SK-N-SH treated with all-trans-retinoic acid at 6 μM for 48 hours (cell line): Measurements from ENCODE around the gene DNAH14.
"Not testable (repeated sequence)": the region's sequence is repeated elsewhere in the genome, so short reads cannot be mapped to it uniquely, and the experiment has no call there.

Source experiments
- ATAC-seq: fragments of 200-7000 bp; cut with Tn5 transposase; 3 replicates; pipeline ENCODE4 v1.9.1; 2020; ENCODE audit warnings: mild to moderate bottlenecking, moderate library complexity
- BACH2 ChIP-seq: fragments of 250-450 bp; sonication (Bioruptor Pico); IDR thresholded peaks from 2 replicates; pipeline ENCODE4 v1.9.0; 2021; ENCODE audit warnings: mild to moderate bottlenecking, borderline replicate concordance
- CSDC2 ChIP-seq: fragments of 250-450 bp; sonication (Bioruptor Pico); IDR thresholded peaks from 2 replicates; pipeline ENCODE4 v1.5.0; 2020; ENCODE audit warnings: mild to moderate bottlenecking, moderate library complexity
- ESRRG ChIP-seq: fragments of 250-450 bp; sonication (Bioruptor Pico); IDR thresholded peaks from 2 replicates; pipeline ENCODE4 v1.6.1; 2021; ENCODE audit warnings: mild to moderate bottlenecking
- GLIS3 ChIP-seq: fragments of 250-450 bp; sonication (Bioruptor Pico); IDR thresholded peaks from 2 replicates; pipeline ENCODE4 v1.5.0; 2020; ENCODE audit warnings: mild to moderate bottlenecking, moderate library complexity
- OSR1 ChIP-seq: fragments of 250-450 bp; sonication (Bioruptor Pico); IDR thresholded peaks from 2 replicates; pipeline ENCODE4 v1.8.0; 2022; ENCODE audit warnings: moderate library complexity, mild to moderate bottlenecking, inconsistent platforms
- PPARA ChIP-seq: fragments of 250-450 bp; sonication (Bioruptor Pico); IDR thresholded peaks from 2 replicates; pipeline ENCODE4 v1.5.0; 2020; ENCODE audit warnings: mild to moderate bottlenecking, borderline replicate concordance
- RARB ChIP-seq: fragments of 250-450 bp; sonication (Bioruptor Pico); IDR thresholded peaks from 2 replicates; pipeline ENCODE4 v1.8.0; 2021; ENCODE audit warnings: mild to moderate bottlenecking, moderate library complexity
- SNAI2 ChIP-seq: fragments of 250-450 bp; sonication (Bioruptor Pico); IDR thresholded peaks from 2 replicates; pipeline ENCODE4 v1.5.0; 2020; ENCODE audit warnings: mild to moderate bottlenecking, moderate library complexity
- TCF4 ChIP-seq: fragments of 250-450 bp; sonication (Bioruptor Pico); IDR thresholded peaks from 2 replicates; pipeline ENCODE4 v1.8.0; 2021; ENCODE audit warnings: mild to moderate bottlenecking, moderate library complexity, borderline replicate concordance
- ZC3H10 ChIP-seq: fragments of 250-450 bp; sonication (Bioruptor Pico); IDR thresholded peaks from 2 replicates; pipeline ENCODE4 v1.5.1; 2021; ENCODE audit warnings: mild to moderate bottlenecking, moderate library complexity
- ZFP3 ChIP-seq: fragments of 250-450 bp; sonication (Bioruptor Pico); IDR thresholded peaks from 2 replicates; pipeline ENCODE4 v1.5.0; 2020; ENCODE audit warnings: mild to moderate bottlenecking, moderate library complexity
- ZFP30 ChIP-seq: fragments of 450-650 bp; formaldehyde crosslinking; IDR thresholded peaks from 2 replicates; pipeline ENCODE4 v1.5.0; 2022; ENCODE audit warnings: mild to moderate bottlenecking, moderate library complexity
- ZNF565 ChIP-seq: fragments of 450-650 bp; formaldehyde crosslinking; conservative IDR thresholded peaks from 2 replicates; pipeline ENCODE4 v1.5.0; 2020; ENCODE audit warnings: low read depth, mild to moderate bottlenecking, moderate library complexity
- ZNF70 ChIP-seq: fragments of 450-650 bp; formaldehyde crosslinking; IDR thresholded peaks from 2 replicates; pipeline ENCODE4 v1.5.0; 2020; ENCODE audit warnings: mild to moderate bottlenecking, moderate library complexity
- TF ChIP-seq, protein P1 (sequence below): fragments of 250-450 bp; sonication (Bioruptor Pico); IDR thresholded peaks from 2 replicates; pipeline ENCODE4 v1.5.1; 2020; ENCODE audit warnings: low read depth, mild to moderate bottlenecking, moderate library complexity
- TF ChIP-seq, protein P2 (sequence below): fragments of 250-450 bp; sonication (Bioruptor Pico); IDR thresholded peaks from 2 replicates; pipeline ENCODE4 v1.5.0; 2020; ENCODE audit warnings: mild to moderate bottlenecking, moderate library complexity
- TF ChIP-seq, protein P3 (sequence below): fragments of 250-450 bp; sonication (Bioruptor Pico); IDR thresholded peaks from 2 replicates; pipeline ENCODE4 v1.8.0; 2020; ENCODE audit warnings: mild to moderate bottlenecking, moderate library complexity, borderline replicate concordance
- TF ChIP-seq, protein P4 (sequence below): fragments of 250-450 bp; sonication (Bioruptor Pico); IDR thresholded peaks from 2 replicates; pipeline ENCODE4 v1.5.1; 2021; ENCODE audit warnings: mild to moderate bottlenecking, moderate library complexity
- TF ChIP-seq, protein P5 (sequence below): fragments of 250-450 bp; sonication (Bioruptor Pico); IDR thresholded peaks from 2 replicates; pipeline ENCODE4 v1.8.0; 2021; ENCODE audit warnings: low read depth, mild to moderate bottlenecking, moderate library complexity, borderline replicate concordance

DNAH14 gene

DNA sequence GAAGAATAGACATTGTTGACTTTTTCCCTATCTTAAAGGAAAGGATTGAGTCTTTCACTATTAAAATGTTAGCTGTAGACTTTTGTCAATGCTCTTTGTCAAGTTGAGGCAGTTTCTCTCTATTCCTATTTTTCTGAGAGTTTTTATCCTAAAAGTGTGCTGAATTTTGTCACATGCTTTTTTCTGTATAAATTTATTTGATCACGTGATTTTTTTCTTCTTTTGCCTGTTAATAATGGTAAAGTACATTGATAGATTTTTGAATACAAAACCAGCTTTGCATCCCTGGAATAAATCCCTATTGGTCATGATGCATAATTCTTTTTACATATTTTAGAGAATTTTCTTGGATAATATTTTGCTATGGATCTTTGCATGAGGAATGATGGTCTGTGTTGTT, 60.1 kb downstream of the DNAH14 start:
- ATAC-seq: no peak
- no peak for TF ChIP-seq ESRRG (CRISPR knock-in tag)
- TF ChIP-seq BACH2: no peak
- TF ChIP-seq OSR1 (CRISPR knock-in tag): no peak
- TF ChIP-seq, protein P1, sequence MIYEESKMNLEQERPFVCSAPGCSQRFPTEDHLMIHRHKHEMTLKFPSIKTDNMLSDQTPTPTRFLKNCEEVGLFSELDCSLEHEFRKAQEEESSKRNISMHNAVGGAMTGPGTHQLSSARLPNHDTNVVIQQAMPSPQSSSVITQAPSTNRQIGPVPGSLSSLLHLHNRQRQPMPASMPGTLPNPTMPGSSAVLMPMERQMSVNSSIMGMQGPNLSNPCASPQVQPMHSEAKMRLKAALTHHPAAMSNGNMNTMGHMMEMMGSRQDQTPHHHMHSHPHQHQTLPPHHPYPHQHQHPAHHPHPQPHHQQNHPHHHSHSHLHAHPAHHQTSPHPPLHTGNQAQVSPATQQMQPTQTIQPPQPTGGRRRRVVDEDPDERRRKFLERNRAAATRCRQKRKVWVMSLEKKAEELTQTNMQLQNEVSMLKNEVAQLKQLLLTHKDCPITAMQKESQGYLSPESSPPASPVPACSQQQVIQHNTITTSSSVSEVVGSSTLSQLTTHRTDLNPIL (CRISPR knock-in tag): no peak
- TF ChIP-seq SNAI2 (CRISPR knock-in tag): no peak
- no peak for TF ChIP-seq ZFP3 (CRISPR knock-in tag)
- no peak for TF ChIP-seq ZNF70 (CRISPR knock-in tag)
- TF ChIP-seq, protein P2, sequence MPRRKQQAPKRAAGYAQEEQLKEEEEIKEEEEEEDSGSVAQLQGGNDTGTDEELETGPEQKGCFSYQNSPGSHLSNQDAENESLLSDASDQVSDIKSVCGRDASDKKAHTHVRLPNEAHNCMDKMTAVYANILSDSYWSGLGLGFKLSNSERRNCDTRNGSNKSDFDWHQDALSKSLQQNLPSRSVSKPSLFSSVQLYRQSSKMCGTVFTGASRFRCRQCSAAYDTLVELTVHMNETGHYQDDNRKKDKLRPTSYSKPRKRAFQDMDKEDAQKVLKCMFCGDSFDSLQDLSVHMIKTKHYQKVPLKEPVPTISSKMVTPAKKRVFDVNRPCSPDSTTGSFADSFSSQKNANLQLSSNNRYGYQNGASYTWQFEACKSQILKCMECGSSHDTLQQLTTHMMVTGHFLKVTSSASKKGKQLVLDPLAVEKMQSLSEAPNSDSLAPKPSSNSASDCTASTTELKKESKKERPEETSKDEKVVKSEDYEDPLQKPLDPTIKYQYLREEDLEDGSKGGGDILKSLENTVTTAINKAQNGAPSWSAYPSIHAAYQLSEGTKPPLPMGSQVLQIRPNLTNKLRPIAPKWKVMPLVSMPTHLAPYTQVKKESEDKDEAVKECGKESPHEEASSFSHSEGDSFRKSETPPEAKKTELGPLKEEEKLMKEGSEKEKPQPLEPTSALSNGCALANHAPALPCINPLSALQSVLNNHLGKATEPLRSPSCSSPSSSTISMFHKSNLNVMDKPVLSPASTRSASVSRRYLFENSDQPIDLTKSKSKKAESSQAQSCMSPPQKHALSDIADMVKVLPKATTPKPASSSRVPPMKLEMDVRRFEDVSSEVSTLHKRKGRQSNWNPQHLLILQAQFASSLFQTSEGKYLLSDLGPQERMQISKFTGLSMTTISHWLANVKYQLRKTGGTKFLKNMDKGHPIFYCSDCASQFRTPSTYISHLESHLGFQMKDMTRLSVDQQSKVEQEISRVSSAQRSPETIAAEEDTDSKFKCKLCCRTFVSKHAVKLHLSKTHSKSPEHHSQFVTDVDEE (CRISPR knock-in tag): no peak
- no peak for TF ChIP-seq TCF4 (CRISPR knock-in tag)
- TF ChIP-seq ZNF565 (CRISPR knock-in tag): no peak
- TF ChIP-seq, protein P3, sequence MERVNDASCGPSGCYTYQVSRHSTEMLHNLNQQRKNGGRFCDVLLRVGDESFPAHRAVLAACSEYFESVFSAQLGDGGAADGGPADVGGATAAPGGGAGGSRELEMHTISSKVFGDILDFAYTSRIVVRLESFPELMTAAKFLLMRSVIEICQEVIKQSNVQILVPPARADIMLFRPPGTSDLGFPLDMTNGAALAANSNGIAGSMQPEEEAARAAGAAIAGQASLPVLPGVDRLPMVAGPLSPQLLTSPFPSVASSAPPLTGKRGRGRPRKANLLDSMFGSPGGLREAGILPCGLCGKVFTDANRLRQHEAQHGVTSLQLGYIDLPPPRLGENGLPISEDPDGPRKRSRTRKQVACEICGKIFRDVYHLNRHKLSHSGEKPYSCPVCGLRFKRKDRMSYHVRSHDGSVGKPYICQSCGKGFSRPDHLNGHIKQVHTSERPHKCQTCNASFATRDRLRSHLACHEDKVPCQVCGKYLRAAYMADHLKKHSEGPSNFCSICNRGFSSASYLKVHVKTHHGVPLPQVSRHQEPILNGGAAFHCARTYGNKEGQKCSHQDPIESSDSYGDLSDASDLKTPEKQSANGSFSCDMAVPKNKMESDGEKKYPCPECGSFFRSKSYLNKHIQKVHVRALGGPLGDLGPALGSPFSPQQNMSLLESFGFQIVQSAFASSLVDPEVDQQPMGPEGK (CRISPR knock-in tag): no peak
- no peak for TF ChIP-seq ZFP30 (CRISPR knock-in tag)

DNA sequence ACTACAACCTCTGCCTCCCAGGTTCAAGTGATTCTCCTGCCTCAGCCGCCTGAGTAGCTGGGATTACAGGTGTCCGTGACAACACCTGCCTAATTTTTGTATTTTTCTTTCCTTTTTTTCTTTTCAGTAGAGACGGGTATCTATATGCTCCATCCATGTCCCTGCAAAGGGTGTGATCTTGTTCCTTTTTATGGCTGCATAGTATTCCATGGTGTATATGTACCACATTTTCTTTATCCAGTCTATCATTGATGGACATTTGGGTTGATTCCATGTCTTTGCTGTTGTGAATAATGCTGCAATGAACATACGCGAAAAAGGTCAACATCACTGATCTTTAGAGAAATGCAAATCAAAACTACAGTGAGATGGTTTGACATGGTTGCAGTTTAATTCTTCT, 62.1 kb downstream of the DNAH14 start:
- ATAC-seq: not testable (repeated sequence)

DNA sequence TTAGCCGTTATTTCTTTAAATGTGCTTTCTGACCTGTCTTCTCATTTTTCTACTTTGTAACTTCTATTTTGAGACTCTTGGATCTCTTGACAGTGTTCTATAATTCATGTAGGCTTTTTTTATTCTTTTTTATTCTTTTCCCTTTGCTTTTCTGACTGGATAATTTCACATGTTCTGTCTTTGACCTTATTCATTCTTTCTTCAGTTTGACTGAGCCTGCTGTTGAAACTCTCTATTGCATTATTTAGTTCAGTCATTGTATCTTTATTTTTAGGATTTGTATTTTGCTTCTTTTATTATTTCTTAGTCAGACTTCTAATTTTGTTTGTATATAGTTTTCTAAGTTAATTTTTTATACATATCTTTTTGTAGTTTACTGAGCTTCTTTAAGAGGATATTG, 66.1 kb downstream of the DNAH14 start:
- ATAC-seq: no peak
- TF ChIP-seq, protein P4, sequence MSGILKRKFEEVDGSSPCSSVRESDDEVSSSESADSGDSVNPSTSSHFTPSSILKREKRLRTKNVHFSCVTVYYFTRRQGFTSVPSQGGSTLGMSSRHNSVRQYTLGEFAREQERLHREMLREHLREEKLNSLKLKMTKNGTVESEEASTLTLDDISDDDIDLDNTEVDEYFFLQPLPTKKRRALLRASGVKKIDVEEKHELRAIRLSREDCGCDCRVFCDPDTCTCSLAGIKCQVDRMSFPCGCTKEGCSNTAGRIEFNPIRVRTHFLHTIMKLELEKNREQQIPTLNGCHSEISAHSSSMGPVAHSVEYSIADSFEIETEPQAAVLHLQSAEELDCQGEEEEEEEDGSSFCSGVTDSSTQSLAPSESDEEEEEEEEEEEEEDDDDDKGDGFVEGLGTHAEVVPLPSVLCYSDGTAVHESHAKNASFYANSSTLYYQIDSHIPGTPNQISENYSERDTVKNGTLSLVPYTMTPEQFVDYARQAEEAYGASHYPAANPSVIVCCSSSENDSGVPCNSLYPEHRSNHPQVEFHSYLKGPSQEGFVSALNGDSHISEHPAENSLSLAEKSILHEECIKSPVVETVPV (CRISPR knock-in tag): no peak
- TF ChIP-seq ZC3H10 (CRISPR knock-in tag): no peak
- no peak for TF ChIP-seq ZFP30 (CRISPR knock-in tag)
- no peak for TF ChIP-seq ZNF565 (CRISPR knock-in tag)
- TF ChIP-seq GLIS3 (CRISPR knock-in tag): no peak
- TF ChIP-seq RARB (CRISPR knock-in tag): no peak
- no peak for TF ChIP-seq PPARA
- TF ChIP-seq SNAI2 (CRISPR knock-in tag): no peak
- no peak for TF ChIP-seq CSDC2 (CRISPR knock-in tag)
- no peak for TF ChIP-seq ZNF70 (CRISPR knock-in tag)
- TF ChIP-seq, protein P5, sequence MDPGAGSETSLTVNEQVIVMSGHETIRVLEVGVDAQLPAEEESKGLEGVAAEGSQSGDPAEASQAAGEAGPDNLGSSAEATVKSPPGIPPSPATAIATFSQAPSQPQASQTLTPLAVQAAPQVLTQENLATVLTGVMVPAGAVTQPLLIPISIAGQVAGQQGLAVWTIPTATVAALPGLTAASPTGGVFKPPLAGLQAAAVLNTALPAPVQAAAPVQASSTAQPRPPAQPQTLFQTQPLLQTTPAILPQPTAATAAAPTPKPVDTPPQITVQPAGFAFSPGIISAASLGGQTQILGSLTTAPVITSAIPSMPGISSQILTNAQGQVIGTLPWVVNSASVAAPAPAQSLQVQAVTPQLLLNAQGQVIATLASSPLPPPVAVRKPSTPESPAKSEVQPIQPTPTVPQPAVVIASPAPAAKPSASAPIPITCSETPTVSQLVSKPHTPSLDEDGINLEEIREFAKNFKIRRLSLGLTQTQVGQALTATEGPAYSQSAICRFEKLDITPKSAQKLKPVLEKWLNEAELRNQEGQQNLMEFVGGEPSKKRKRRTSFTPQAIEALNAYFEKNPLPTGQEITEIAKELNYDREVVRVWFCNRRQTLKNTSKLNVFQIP (CRISPR knock-in tag): no peak
- no peak for TF ChIP-seq OSR1 (CRISPR knock-in tag)
- TF ChIP-seq, protein P3 (CRISPR knock-in tag): no peak
